Measurements from ENCODE around the gene JCAD. TPM values are rescaled to one million over a fixed set of nuclear protein-coding genes. Genes with fewer than 3 reads are reported as not detected.
"Not testable (repeated sequence)": the region's sequence is repeated elsewhere in the genome, so short reads cannot be mapped to it uniquely, and the experiment has no call there.

JCAD gene
- total RNA-seq, 1 experiment from 2014 or later: 0.08 TPM

GRCh38 chr10:29982997-29983648 is 76.3 kb downstream of the JCAD start:
- no peaks in the 10 kb centered on the region for H3K36me3 ChIP-seq
- H3K27ac ChIP-seq: no peak overlapping the region
- no peak overlapping the region for H3K4me3 ChIP-seq
- H3K9me3 ChIP-seq (replicated peaks): no peaks in the 10 kb centered on the region
- H3K27me3 ChIP-seq: no peaks in the 10 kb centered on the region
- no peak for DNase-seq
- no peaks in the 10 kb centered on the region for H3K4me1 ChIP-seq

GRCh38 chr10:29981510-29981909 is 77.9 kb downstream of the JCAD start:
- Histone ChIP-seq H3K9me3 (replicated peaks) (no peaks in the 10 kb centered on the region; the same call in 1 of the 2 replicates), H3K36me3 (no peaks in the 10 kb centered on the region), H3K27me3 (no peaks in the 10 kb centered on the region), H3K27ac (no peak overlapping the region), H3K4me1 (no peaks in the 10 kb centered on the region), H3K4me3 (no peak overlapping the region)
- DNase-seq: no peak

- DNase-seq: no peak
- Histone ChIP-seq H3K27me3 (no peaks in the 10 kb centered on the region), H3K4me3 (no peak overlapping the region), H3K36me3 (no peaks in the 10 kb centered on the region), H3K9me3 (replicated peaks) (no peaks in the 10 kb centered on the region; the same call in 1 of the 2 replicates), H3K4me1 (no peaks in the 10 kb centered on the region), H3K27ac (no peak overlapping the region)
Measured at GRCh38 chr10:29980084-29980483, 79.3 kb downstream of the JCAD start.

GRCh38 chr10:29979421-29979779 is 80.0 kb downstream of the JCAD start:
- H3K9me3 ChIP-seq (replicated peaks); DNase-seq; H3K36me3 ChIP-seq; H3K4me1 ChIP-seq; H3K27ac ChIP-seq; H3K27me3 ChIP-seq; H3K4me3 ChIP-seq: not testable (repeated sequence)

- Histone ChIP-seq H3K27me3 (no peaks in the 10 kb centered on the region), H3K36me3 (no peaks in the 10 kb centered on the region), H3K4me1 (no peaks in the 10 kb centered on the region), H3K27ac (no peak overlapping the region), H3K4me3 (no peak overlapping the region), H3K9me3 (replicated peaks) (no peaks in the 10 kb centered on the region; the same call in 1 of the 2 replicates)
- no peak for DNase-seq
Measured at GRCh38 chr10:29977171-29977570, 82.2 kb downstream of the JCAD start.

- DNase-seq: no peak
- H3K27ac ChIP-seq: no peak overlapping the region
- H3K36me3 ChIP-seq: no peaks in the 10 kb centered on the region
- H3K27me3 ChIP-seq: no peaks in the 10 kb centered on the region
- H3K4me3 ChIP-seq: no peak overlapping the region
- H3K9me3 ChIP-seq (replicated peaks): no peaks in the 10 kb centered on the region; the same call in 1 of the 2 replicates
- H3K4me1 ChIP-seq: no peaks in the 10 kb centered on the region
Measured at GRCh38 chr10:29976134-29976533, 83.3 kb downstream of the JCAD start.

GRCh38 chr10:29974773-29975172 is 84.6 kb downstream of the JCAD start:
- Histone ChIP-seq H3K9me3 (replicated peaks) (no peaks in the 10 kb centered on the region; the same call in 1 of the 2 replicates), H3K4me1 (no peaks in the 10 kb centered on the region), H3K4me3 (no peak overlapping the region), H3K36me3 (no peaks in the 10 kb centered on the region), H3K27me3 (no peaks in the 10 kb centered on the region), H3K27ac (no peak overlapping the region)
- DNase-seq: no peak

GRCh38 chr10:29973921-29974320 is 85.5 kb downstream of the JCAD start:
- Histone ChIP-seq H3K27ac (no peak overlapping the region), H3K36me3 (no peaks in the 10 kb centered on the region), H3K4me3 (no peak overlapping the region), H3K27me3 (no peaks in the 10 kb centered on the region), H3K9me3 (replicated peaks) (no peaks in the 10 kb centered on the region; the same call in 1 of the 2 replicates), H3K4me1 (no peaks in the 10 kb centered on the region)
- DNase-seq: no peak

- Histone ChIP-seq H3K27ac (no peak overlapping the region), H3K9me3 (replicated peaks) (no peaks in the 10 kb centered on the region), H3K4me1 (no peaks in the 10 kb centered on the region), H3K27me3 (no peaks in the 10 kb centered on the region), H3K36me3 (no peaks in the 10 kb centered on the region), H3K4me3 (no peak overlapping the region)
- no peak for DNase-seq
Measured at GRCh38 chr10:29970576-29970975, 88.8 kb downstream of the JCAD start.

- Histone ChIP-seq H3K4me3 (no peak overlapping the region), H3K27me3 (no peaks in the 10 kb centered on the region), H3K4me1 (no peaks in the 10 kb centered on the region), H3K9me3 (replicated peaks) (no peaks in the 10 kb centered on the region), H3K27ac (no peak overlapping the region), H3K36me3 (no peaks in the 10 kb centered on the region)
- DNase-seq: no peak
Measured at GRCh38 chr10:29970012-29970396, 89.4 kb downstream of the JCAD start.

- no peak for DNase-seq
- Histone ChIP-seq H3K4me1 (no peaks in the 10 kb centered on the region), H3K9me3 (replicated peaks) (no peaks in the 10 kb centered on the region), H3K27ac (no peak overlapping the region), H3K4me3 (no peak overlapping the region), H3K36me3 (no peaks in the 10 kb centered on the region), H3K27me3 (no peaks in the 10 kb centered on the region)
Measured at GRCh38 chr10:29969255-29970011, 90.0 kb downstream of the JCAD start.

- no peaks in the 10 kb centered on the region for H3K4me1 ChIP-seq
- DNase-seq: no peak
- H3K36me3 ChIP-seq: no peaks in the 10 kb centered on the region
- H3K4me3 ChIP-seq: no peak overlapping the region
- H3K27me3 ChIP-seq: no peaks in the 10 kb centered on the region
- H3K9me3 ChIP-seq (replicated peaks): no peaks in the 10 kb centered on the region
- H3K27ac ChIP-seq: no peak overlapping the region
Measured at GRCh38 chr10:29968585-29968984, 90.8 kb downstream of the JCAD start.

GRCh38 chr10:29966269-29966668 is 93.1 kb downstream of the JCAD start:
- no peaks in the 10 kb centered on the region for H3K27me3 ChIP-seq
- no peaks in the 10 kb centered on the region for H3K9me3 ChIP-seq (replicated peaks)
- no peak overlapping the region for H3K27ac ChIP-seq
- H3K4me1 ChIP-seq: no peaks in the 10 kb centered on the region
- H3K4me3 ChIP-seq: no peak overlapping the region
- DNase-seq: no peak
- no peaks in the 10 kb centered on the region for H3K36me3 ChIP-seq
